ENCODE data around the gene RRP8.

RRP8 gene

GRCh38 chr11:6598555-6598954 is 4.9 kb downstream of the RRP8 start:
- DNase-seq, result no peak

- DNase-seq, result no peak
These were observed 7.1 kb downstream of the RRP8 start for GRCh38 chr11:6596239-6596877.

- DNase-seq, result no peak
These were observed 9.2 kb downstream of the RRP8 start for GRCh38 chr11:6594142-6594768.

GRCh38 chr11:6588018-6588417 is 15.4 kb downstream of the RRP8 start:
- no peak for DNase-seq

- DNase-seq, result no peak
These were observed 16.0 kb downstream of the RRP8 start for GRCh38 chr11:6587360-6587953.

- DNase-seq, result no peak
These were observed 16.7 kb downstream of the RRP8 start for GRCh38 chr11:6586434-6587359.

GRCh38 chr11:6584528-6584927 is 18.9 kb downstream of the RRP8 start:
- DNase-seq, result no peak

- DNase-seq, result no peak
These were observed 19.8 kb downstream of the RRP8 start for GRCh38 chr11:6583584-6583983.

- DNase-seq, result no peak
These were observed 23.7 kb downstream of the RRP8 start for GRCh38 chr11:6579681-6580080.

- no peak for DNase-seq
These were observed 25.3 kb downstream of the RRP8 start for GRCh38 chr11:6578134-6578533.

- DNase-seq, result peak; percentile 3
These were observed 26.7 kb downstream of the RRP8 start for GRCh38 chr11:6576471-6577373.

- no peak for DNase-seq
These were observed 28.4 kb downstream of the RRP8 start for GRCh38 chr11:6574816-6575715.

GRCh38 chr11:6572215-6572614 is 31.2 kb downstream of the RRP8 start:
- DNase-seq, result no peak

- no peak for DNase-seq
These were observed 31.9 kb downstream of the RRP8 start for GRCh38 chr11:6571434-6572008.

GRCh38 chr11:6570691-6571427 is 32.6 kb downstream of the RRP8 start:
- no peak for DNase-seq

GRCh38 chr11:6569706-6570105 is 33.7 kb downstream of the RRP8 start:
- no peak for DNase-seq

- no peak for DNase-seq
These were observed 35.1 kb downstream of the RRP8 start for GRCh38 chr11:6568191-6568918.

- no peak for DNase-seq
These were observed 36.1 kb downstream of the RRP8 start for GRCh38 chr11:6567371-6567745.

GRCh38 chr11:6566704-6567370 is 36.6 kb downstream of the RRP8 start:
- DNase-seq, result no peak

All from suppressor macrophage treated with lipopolysaccharide for 4 hours (primary cell).